ENCODE data around the gene ASTN2. TPM values are rescaled to one million over a fixed set of nuclear protein-coding genes. Genes with fewer than 3 reads are reported as not detected.

The ASTN2 gene
- total and polyA plus RNA-seq, 2 experiments from 2014 or later: 7.0 to 24.6 TPM

DNA sequence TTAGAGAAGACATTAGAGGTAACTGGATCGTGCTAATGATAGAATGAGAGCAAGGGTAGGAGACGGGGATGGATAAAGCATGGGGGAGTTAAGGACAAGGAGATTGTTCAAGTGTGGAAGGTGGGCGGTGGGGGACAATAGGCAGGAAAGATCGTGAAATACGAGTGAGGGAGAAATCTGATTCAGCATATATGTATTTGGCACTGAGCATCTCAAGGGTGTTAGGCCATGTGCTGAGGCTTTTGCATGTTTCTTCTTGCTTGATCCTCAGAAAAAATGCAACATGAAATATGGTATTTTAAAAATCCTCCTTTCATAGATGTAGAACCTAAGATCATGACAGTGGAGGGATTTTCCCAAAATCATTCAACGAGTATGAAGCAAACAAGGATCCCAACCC is 1020.8 kb downstream of the ASTN2 start:
- Mint-ChIP-seq H3K27me3 (ENCODE audit: insufficient read depth, low read depth, poor library complexity) (peaks cover 4% of the 10 kb centered on the region), H3K4me3 (no peak overlapping the region), H3K4me1 (peaks cover 11% of the 10 kb centered on the region; the same call in 2 of the 3 replicates), H3K36me3 (ENCODE audit: low read depth) (no peaks in the 10 kb centered on the region), H3K9me3 (no peaks in the 10 kb centered on the region), H3K27ac (no peak overlapping the region)
- no peak overlapping the region for H2AFZ ChIP-seq
- no peaks in the 10 kb centered on the region for H4K20me1 ChIP-seq (replicated peaks; ENCODE audit: insufficient read depth)
- TF ChIP-seq, protein P1, sequence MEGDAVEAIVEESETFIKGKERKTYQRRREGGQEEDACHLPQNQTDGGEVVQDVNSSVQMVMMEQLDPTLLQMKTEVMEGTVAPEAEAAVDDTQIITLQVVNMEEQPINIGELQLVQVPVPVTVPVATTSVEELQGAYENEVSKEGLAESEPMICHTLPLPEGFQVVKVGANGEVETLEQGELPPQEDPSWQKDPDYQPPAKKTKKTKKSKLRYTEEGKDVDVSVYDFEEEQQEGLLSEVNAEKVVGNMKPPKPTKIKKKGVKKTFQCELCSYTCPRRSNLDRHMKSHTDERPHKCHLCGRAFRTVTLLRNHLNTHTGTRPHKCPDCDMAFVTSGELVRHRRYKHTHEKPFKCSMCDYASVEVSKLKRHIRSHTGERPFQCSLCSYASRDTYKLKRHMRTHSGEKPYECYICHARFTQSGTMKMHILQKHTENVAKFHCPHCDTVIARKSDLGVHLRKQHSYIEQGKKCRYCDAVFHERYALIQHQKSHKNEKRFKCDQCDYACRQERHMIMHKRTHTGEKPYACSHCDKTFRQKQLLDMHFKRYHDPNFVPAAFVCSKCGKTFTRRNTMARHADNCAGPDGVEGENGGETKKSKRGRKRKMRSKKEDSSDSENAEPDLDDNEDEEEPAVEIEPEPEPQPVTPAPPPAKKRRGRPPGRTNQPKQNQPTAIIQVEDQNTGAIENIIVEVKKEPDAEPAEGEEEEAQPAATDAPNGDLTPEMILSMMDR (conservative IDR thresholded peaks at IDR 0.05; ENCODE audit: low read depth in 2 of 2): no peak
- TF ChIP-seq POLR2AphosphoS5 (IDR thresholded peaks at IDR 0.05; ENCODE audit: low read depth) (no peak), CREB1 (CRISPR knock-in tag; IDR thresholded peaks at IDR 0.05; ENCODE audit: low read depth) (no peak), ZNF331 (CRISPR knock-in tag; IDR thresholded peaks at IDR 0.05; ENCODE audit: low read depth) (no peak), EZH2 (IDR thresholded peaks at IDR 0.05; ENCODE audit: low read depth, unreplicated experiment) (no peak), JUNB (IDR thresholded peaks at IDR 0.05; ENCODE audit: unreplicated experiment) (no peak), EZH2phosphoT487 (IDR thresholded peaks at IDR 0.05; ENCODE audit: unreplicated experiment) (no peak)
- TF ChIP-seq, protein P2, sequence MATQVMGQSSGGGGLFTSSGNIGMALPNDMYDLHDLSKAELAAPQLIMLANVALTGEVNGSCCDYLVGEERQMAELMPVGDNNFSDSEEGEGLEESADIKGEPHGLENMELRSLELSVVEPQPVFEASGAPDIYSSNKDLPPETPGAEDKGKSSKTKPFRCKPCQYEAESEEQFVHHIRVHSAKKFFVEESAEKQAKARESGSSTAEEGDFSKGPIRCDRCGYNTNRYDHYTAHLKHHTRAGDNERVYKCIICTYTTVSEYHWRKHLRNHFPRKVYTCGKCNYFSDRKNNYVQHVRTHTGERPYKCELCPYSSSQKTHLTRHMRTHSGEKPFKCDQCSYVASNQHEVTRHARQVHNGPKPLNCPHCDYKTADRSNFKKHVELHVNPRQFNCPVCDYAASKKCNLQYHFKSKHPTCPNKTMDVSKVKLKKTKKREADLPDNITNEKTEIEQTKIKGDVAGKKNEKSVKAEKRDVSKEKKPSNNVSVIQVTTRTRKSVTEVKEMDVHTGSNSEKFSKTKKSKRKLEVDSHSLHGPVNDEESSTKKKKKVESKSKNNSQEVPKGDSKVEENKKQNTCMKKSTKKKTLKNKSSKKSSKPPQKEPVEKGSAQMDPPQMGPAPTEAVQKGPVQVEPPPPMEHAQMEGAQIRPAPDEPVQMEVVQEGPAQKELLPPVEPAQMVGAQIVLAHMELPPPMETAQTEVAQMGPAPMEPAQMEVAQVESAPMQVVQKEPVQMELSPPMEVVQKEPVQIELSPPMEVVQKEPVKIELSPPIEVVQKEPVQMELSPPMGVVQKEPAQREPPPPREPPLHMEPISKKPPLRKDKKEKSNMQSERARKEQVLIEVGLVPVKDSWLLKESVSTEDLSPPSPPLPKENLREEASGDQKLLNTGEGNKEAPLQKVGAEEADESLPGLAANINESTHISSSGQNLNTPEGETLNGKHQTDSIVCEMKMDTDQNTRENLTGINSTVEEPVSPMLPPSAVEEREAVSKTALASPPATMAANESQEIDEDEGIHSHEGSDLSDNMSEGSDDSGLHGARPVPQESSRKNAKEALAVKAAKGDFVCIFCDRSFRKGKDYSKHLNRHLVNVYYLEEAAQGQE (IDR thresholded peaks at IDR 0.05; ENCODE audit: unreplicated experiment): no peak
- H3K9me2 ChIP-seq (ENCODE audit: insufficient read depth): 0 out of 2 replicates have a peak, but pooled peaks cover 14% of the 10 kb centered on the region
- no peaks in the 10 kb centered on the region for H3K4me1 ChIP-seq (ENCODE audit: insufficient read depth)
- ATAC-seq (no peak), DNase-seq (ENCODE audit: low spot score) (no peak)
- no peak overlapping the region for H3K4me2 ChIP-seq
- H3K36me3 ChIP-seq (ENCODE audit: insufficient read depth): no peaks in the 10 kb centered on the region
- H3K27ac ChIP-seq (ENCODE audit: low read depth): no peak overlapping the region
- no peaks in the 10 kb centered on the region for H3K27me3 ChIP-seq (ENCODE audit: insufficient read depth)
- H3F3A ChIP-seq (replicated peaks; ENCODE audit: low read depth): no peaks in the 10 kb centered on the region
- H3K4me3 ChIP-seq: no peak overlapping the region
- H3K79me2 ChIP-seq (replicated peaks; ENCODE audit: insufficient read depth): no peaks in the 10 kb centered on the region

DNA sequence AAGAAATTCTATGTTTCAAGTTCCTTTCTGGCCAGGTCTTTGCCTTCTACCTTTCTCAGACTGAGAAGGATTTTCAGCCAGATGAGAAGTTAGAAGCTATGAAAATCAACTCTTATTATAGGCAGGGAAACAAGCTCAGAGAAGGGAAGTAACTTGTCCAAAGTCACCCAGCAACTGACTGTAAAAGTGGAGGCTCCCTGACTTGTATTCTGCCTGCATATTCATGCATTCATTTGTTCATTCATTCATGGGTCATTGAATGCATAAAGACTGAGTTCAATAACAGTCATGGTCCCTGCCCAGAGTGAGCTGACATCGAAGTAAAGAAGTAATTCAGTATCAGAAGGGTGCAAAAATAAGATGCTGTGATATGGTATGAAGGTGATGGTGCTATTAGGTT is 1021.7 kb downstream of the ASTN2 start:
- Histone ChIP-seq H4K20me1 (replicated peaks; ENCODE audit: insufficient read depth) (no peaks in the 10 kb centered on the region), H3K4me3 (no peak overlapping the region), H3K4me2 (no peak overlapping the region), H3F3A (replicated peaks; ENCODE audit: low read depth) (no peaks in the 10 kb centered on the region), H2AFZ (no peak overlapping the region), H3K79me2 (replicated peaks; ENCODE audit: insufficient read depth) (no peaks in the 10 kb centered on the region), H3K27me3 (ENCODE audit: insufficient read depth) (no peaks in the 10 kb centered on the region), H3K27ac (ENCODE audit: low read depth) (no peak overlapping the region), H3K4me1 (ENCODE audit: insufficient read depth) (no peaks in the 10 kb centered on the region), H3K36me3 (ENCODE audit: insufficient read depth) (no peaks in the 10 kb centered on the region), H3K9me2 (ENCODE audit: insufficient read depth) (0 out of 2 replicates have a peak, but pooled peaks cover 14% of the 10 kb centered on the region)
- ATAC-seq (no peak), DNase-seq (ENCODE audit: low spot score) (no peak)
- H3K4me1 Mint-ChIP-seq: peaks cover 11% of the 10 kb centered on the region; the same call in 2 of the 3 replicates
- no peaks in the 10 kb centered on the region for H3K9me3 Mint-ChIP-seq
- H3K36me3 Mint-ChIP-seq (ENCODE audit: low read depth): no peaks in the 10 kb centered on the region
- no peak overlapping the region for H3K4me3 Mint-ChIP-seq
- peaks cover 4% of the 10 kb centered on the region for H3K27me3 Mint-ChIP-seq (ENCODE audit: insufficient read depth, low read depth, poor library complexity)
- H3K27ac Mint-ChIP-seq: no peak overlapping the region
- no peak for TF ChIP-seq STAT1 (IDR thresholded peaks at IDR 0.05; ENCODE audit: unreplicated experiment)
- no peak for TF ChIP-seq ZNF114 (CRISPR knock-in tag; IDR thresholded peaks at IDR 0.05)
- TF ChIP-seq, protein P3, sequence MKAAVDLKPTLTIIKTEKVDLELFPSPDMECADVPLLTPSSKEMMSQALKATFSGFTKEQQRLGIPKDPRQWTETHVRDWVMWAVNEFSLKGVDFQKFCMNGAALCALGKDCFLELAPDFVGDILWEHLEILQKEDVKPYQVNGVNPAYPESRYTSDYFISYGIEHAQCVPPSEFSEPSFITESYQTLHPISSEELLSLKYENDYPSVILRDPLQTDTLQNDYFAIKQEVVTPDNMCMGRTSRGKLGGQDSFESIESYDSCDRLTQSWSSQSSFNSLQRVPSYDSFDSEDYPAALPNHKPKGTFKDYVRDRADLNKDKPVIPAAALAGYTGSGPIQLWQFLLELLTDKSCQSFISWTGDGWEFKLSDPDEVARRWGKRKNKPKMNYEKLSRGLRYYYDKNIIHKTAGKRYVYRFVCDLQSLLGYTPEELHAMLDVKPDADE (IDR thresholded peaks at IDR 0.05): no peak

Data from GM23338 (cell line).